ENCODE results near the gene CEP43. TPM values are rescaled to one million over a fixed set of nuclear protein-coding genes. Genes with fewer than 3 reads are reported as not detected.

The CEP43 gene
- polyA plus RNA-seq, 2 of the 4 experiments (the other 2 are of a cell fraction): 12.1 to 19.6 TPM

DNA sequence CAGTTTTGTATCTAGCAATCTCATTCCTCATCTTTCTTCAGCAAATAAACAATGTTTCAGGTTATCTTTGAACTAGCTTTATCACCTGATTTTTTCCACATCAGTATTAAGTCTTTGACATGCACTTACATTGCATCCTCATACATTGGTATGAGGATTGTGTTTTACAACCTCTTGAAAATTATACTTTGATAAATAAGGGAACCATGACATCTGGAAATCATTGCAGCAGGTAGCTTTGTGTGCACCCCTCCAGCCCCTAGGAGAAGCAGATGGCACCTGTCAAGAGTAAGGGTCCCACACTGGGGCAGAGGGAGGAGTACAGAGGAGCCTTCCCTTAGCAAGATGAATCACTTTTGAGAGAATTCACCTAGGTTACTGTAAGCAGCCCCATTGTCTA, 29.1 kb upstream of the CEP43 start:
- Histone ChIP-seq H3K9me3 (no peaks in the 10 kb centered on the region; the same call in 2 of the 3 replicates), H3K27ac (no peak overlapping the region), H3K4me1 (no peaks in the 10 kb centered on the region), H3K4me2 (no peak overlapping the region), H3K4me3 (no peak overlapping the region)
- FAIRE-seq: no peak
- TF ChIP-seq ZC3H11A (IDR thresholded peaks at IDR 0.05): no peak
- TF ChIP-seq ZSCAN20 (CRISPR knock-in tag; IDR thresholded peaks at IDR 0.05): no peak
- TF ChIP-seq FOSL2 (IDR thresholded peaks at IDR 0.05): no peak
- no peak for TF ChIP-seq FOSL2 (CRISPR knock-in tag; IDR thresholded peaks at IDR 0.05)
- no peak for TF ChIP-seq PHF8 (IDR thresholded peaks at IDR 0.05; ENCODE audit: borderline replicate concordance, low read depth)
- no peak for TF ChIP-seq FOXS1 (CRISPR knock-in tag; IDR thresholded peaks at IDR 0.05)
- no peak for TF ChIP-seq HOXB13 (CRISPR knock-in tag; IDR thresholded peaks at IDR 0.05; ENCODE audit: low read depth)
- no peak for TF ChIP-seq HDAC2 (IDR thresholded peaks at IDR 0.05)
- TF ChIP-seq POLR2A (IDR thresholded peaks at IDR 0.05; ENCODE audit: low read length): no peak
- TF ChIP-seq, protein P1, sequence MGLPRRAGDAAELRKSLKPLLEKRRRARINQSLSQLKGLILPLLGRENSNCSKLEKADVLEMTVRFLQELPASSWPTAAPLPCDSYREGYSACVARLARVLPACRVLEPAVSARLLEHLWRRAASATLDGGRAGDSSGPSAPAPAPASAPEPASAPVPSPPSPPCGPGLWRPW (IDR thresholded peaks at IDR 0.05): no peak
- TF ChIP-seq, protein P2, sequence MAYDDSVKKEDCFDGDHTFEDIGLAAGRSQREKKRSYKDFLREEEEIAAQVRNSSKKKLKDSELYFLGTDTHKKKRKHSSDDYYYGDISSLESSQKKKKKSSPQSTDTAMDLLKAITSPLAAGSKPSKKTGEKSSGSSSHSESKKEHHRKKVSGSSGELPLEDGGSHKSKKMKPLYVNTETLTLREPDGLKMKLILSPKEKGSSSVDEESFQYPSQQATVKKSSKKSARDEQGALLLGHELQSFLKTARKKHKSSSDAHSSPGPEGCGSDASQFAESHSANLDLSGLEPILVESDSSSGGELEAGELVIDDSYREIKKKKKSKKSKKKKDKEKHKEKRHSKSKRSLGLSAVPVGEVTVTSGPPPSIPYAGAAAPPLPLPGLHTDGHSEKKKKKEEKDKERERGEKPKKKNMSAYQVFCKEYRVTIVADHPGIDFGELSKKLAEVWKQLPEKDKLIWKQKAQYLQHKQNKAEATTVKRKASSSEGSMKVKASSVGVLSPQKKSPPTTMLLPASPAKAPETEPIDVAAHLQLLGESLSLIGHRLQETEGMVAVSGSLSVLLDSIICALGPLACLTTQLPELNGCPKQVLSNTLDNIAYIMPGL (CRISPR knock-in tag; IDR thresholded peaks at IDR 0.05; ENCODE audit: borderline replicate concordance): no peak
- no peak for TF ChIP-seq CBX8 (IDR thresholded peaks at IDR 0.05)
- no peak for TF ChIP-seq TFCP2L1 (CRISPR knock-in tag; IDR thresholded peaks at IDR 0.05)
- TF ChIP-seq, protein P3, sequence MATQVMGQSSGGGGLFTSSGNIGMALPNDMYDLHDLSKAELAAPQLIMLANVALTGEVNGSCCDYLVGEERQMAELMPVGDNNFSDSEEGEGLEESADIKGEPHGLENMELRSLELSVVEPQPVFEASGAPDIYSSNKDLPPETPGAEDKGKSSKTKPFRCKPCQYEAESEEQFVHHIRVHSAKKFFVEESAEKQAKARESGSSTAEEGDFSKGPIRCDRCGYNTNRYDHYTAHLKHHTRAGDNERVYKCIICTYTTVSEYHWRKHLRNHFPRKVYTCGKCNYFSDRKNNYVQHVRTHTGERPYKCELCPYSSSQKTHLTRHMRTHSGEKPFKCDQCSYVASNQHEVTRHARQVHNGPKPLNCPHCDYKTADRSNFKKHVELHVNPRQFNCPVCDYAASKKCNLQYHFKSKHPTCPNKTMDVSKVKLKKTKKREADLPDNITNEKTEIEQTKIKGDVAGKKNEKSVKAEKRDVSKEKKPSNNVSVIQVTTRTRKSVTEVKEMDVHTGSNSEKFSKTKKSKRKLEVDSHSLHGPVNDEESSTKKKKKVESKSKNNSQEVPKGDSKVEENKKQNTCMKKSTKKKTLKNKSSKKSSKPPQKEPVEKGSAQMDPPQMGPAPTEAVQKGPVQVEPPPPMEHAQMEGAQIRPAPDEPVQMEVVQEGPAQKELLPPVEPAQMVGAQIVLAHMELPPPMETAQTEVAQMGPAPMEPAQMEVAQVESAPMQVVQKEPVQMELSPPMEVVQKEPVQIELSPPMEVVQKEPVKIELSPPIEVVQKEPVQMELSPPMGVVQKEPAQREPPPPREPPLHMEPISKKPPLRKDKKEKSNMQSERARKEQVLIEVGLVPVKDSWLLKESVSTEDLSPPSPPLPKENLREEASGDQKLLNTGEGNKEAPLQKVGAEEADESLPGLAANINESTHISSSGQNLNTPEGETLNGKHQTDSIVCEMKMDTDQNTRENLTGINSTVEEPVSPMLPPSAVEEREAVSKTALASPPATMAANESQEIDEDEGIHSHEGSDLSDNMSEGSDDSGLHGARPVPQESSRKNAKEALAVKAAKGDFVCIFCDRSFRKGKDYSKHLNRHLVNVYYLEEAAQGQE (IDR thresholded peaks at IDR 0.05): no peak
- no peak for TF ChIP-seq CHD4 (IDR thresholded peaks at IDR 0.05; ENCODE audit: borderline replicate concordance)
- TF ChIP-seq FOSB (CRISPR knock-in tag; IDR thresholded peaks at IDR 0.05): no peak
- ChIA-PET CTCF (interaction anchor here (1.2 to 1.4 kb wide), 2 partner anchors 19 to 195 kb away, joined by 3 to 4 read pairs; no protein-coding TSS in a partner anchor), POLR2A (no interaction called here)
- no peak for DNase-seq (ENCODE audit: low read depth in 1 of 2, low spot score in 1 of 2)
- ATAC-seq: no peak

DNA sequence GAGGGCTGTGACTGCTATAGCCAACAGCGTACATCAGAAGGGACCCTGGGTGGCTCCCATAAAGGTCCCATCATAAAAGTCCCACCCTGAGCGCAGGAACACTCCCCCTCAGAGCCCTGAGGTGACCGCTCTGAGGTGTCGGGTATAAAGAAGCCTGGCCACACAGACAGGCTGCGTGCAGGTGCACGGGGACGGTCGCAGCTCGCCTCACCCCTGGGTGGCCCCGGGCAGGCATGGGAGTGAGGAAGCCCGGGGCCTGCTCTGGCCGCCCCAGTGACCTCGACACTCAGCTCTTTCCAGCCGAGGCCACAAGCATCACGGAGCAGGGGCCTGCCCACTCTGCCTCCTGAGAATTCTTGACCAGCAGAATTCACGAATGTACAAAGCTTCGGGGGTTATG, 28.4 kb upstream of the CEP43 start:
- FAIRE-seq (no peak), DNase-seq (ENCODE audit: low read depth in 1 of 2, low spot score in 1 of 2) (no peak), ATAC-seq (no peak)
- Histone ChIP-seq H3K9me3 (no peaks in the 10 kb centered on the region; the same call in 2 of the 3 replicates), H3K27ac (no peak overlapping the region), H3K4me3 (no peak overlapping the region), H3K4me1 (no peaks in the 10 kb centered on the region), H3K4me2 (no peak overlapping the region)
- ChIA-PET POLR2A (no interaction called here), CTCF (interaction anchor here (1.2 to 1.8 kb wide), 3 partner anchors 8 to 196 kb away, joined by 3 read pairs; no protein-coding TSS in a partner anchor)
- 100% methylated on average over 3 of the region's 17 CpGs for WGBS (ENCODE audit: missing lambda C conversion rate)
- TF ChIP-seq HOXB5 (CRISPR knock-in tag; IDR thresholded peaks at IDR 0.05): no peak
- no peak for TF ChIP-seq FOSB (CRISPR knock-in tag; IDR thresholded peaks at IDR 0.05)
- no peak for TF ChIP-seq GATA3 (IDR thresholded peaks at IDR 0.05; ENCODE audit: borderline replicate concordance)
- TF ChIP-seq POLR2AphosphoS2 (conservative IDR thresholded peaks at IDR 0.05; ENCODE audit: low read length): no peak
- TF ChIP-seq RARB (CRISPR knock-in tag; IDR thresholded peaks at IDR 0.05): no peak
- no peak for TF ChIP-seq NFE2L2 (conservative IDR thresholded peaks at IDR 0.05; ENCODE audit: low read length)
- TF ChIP-seq, protein P4, sequence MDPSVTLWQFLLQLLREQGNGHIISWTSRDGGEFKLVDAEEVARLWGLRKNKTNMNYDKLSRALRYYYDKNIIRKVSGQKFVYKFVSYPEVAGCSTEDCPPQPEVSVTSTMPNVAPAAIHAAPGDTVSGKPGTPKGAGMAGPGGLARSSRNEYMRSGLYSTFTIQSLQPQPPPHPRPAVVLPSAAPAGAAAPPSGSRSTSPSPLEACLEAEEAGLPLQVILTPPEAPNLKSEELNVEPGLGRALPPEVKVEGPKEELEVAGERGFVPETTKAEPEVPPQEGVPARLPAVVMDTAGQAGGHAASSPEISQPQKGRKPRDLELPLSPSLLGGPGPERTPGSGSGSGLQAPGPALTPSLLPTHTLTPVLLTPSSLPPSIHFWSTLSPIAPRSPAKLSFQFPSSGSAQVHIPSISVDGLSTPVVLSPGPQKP (IDR thresholded peaks at IDR 0.05; ENCODE audit: low read depth, low read length): no peak
- TF ChIP-seq CHD2 (IDR thresholded peaks at IDR 0.05; ENCODE audit: low read length, partially characterized antibody): no peak
- no peak for TF ChIP-seq HOXA7 (CRISPR knock-in tag; IDR thresholded peaks at IDR 0.05)
- no peak for TF ChIP-seq RAD21 (conservative IDR thresholded peaks at IDR 0.05 in 1 of 2, IDR thresholded peaks at IDR 0.05 in 1 of 2)
- no peak for TF ChIP-seq BHLHE40 (IDR thresholded peaks at IDR 0.05; ENCODE audit: low read depth, low read length)
- TF ChIP-seq SMC3 (IDR thresholded peaks at IDR 0.05): no peak
- TF ChIP-seq, protein P3 (IDR thresholded peaks at IDR 0.05): no peak
- TF ChIP-seq NPAS2 (CRISPR knock-in tag; IDR thresholded peaks at IDR 0.05; ENCODE audit: borderline replicate concordance): no peak
- TF ChIP-seq KDM5A (IDR thresholded peaks at IDR 0.05): no peak
- TF ChIP-seq MAZ (IDR thresholded peaks at IDR 0.05; ENCODE audit: borderline replicate concordance, low read depth, low read length): no peak

Measured in A549 (cell line).